PFSK-1 (cell line): ENCODE data around the gene C3orf20.

Experiments
- FOXP2 ChIP-seq: optimal IDR thresholded peaks from 2 replicates; pipeline ENCODE3; 2011; ENCODE audit warnings: borderline replicate concordance, control low read depth, inconsistent platforms; ENCODE audit not compliant: insufficient read depth; ENCODE audit errors: extremely low read length, extremely low read depth
- POLR2AphosphoS5 ChIP-seq: IDR thresholded peaks from 2 replicates; pipeline ENCODE4 v1.6.1; 2012; ENCODE audit warnings: low read depth, mild to moderate bottlenecking, control low read depth, low read length, moderate library complexity
- REST ChIP-seq, 2 experiments: IDR thresholded peaks; 2 replicates each; pipeline versions ENCODE4 v1.6.1 to v1.8.0; 2011 to 2012; ENCODE audit warnings: low read depth in 2 of 2, low read length in 2 of 2, control low read depth in 1 of 2, inconsistent platforms in 1 of 2, mild to moderate bottlenecking in 1 of 2, moderate library complexity in 1 of 2; ENCODE audit not compliant: insufficient read depth in 1 of 2
- SIN3A ChIP-seq: IDR thresholded peaks from 2 replicates; pipeline ENCODE4 v1.6.1; 2012; ENCODE audit warnings: mild to moderate bottlenecking, low read length, moderate library complexity, borderline replicate concordance; ENCODE audit not compliant: insufficient read depth
- TAF1 ChIP-seq: IDR thresholded peaks from 2 replicates; pipeline ENCODE4 v1.6.1; 2012; ENCODE audit warnings: low read length, control low read depth, borderline replicate concordance; ENCODE audit not compliant: insufficient read depth

C3orf20 gene

DNA sequence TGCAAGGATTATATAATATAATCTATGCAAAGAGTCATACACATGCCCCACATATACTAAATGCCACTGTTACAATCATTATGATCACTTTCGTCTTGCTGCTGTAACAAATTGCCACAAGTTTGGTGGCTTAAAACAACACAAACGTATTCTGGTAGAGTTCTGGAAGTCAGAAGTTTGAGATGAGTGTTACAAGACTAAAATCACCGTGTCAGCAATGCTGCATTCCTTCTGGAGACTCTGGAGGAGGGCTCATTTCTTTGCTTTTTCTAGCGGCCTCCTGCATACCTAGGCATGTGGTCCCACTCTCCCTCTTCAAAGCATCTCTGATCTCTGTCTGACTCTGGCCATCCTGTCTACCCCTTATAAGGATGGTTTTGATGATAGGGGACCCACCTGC lies 24.7 kb upstream of the C3orf20 start:
- TF ChIP-seq FOXP2, result no peak
- no peak for TF ChIP-seq REST (IDR thresholded peaks at IDR 0.05; ENCODE audit: insufficient read depth in 1 of 2, low read depth in 2 of 2, low read length in 2 of 2)
- TF ChIP-seq SIN3A, result no peak
- no peak for TF ChIP-seq POLR2AphosphoS5
- TF ChIP-seq TAF1, result no peak

DNA sequence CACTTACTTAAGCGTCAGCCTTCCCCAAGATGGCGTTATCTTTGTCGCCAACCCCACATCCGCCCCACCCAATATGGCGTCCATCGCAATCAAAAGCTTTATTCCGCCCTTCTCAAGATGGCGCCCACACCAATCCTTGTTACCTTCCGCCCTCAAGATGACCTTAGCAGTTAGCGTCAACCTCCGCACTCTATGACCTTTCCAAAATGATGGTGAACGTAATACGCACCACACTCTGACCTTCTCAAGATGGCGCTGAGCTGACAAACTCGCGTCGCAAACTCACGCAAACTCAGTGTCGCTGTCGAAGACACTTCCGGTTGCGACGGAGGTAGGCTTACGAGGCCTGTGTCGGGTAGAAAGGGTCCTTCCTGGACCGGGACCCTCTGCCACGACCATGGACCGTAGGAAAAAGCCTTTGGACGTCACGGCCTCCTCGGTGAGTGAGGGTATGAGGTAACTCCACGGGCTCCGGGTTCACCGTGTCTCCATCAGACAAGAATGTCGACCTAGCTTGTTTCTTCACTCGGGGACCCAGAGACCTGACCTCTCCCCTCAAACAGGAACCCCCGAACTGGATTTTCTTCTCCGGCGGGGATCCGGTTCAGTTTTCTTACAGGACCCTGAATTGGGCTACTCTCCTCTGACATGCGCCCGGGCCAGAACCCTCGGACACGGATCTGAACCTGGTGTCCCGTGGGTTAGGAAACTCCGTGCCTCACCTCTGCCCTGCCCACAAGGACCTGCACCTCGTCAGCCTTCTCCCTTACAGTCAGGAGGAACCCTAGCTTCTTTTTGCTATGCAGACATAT lies 23.3 kb upstream of the C3orf20 start, which contains the start of gene CCDC174:
Gene CCDC174, plus strand, starts transcription at position 323 of the 812 bp plus-strand sequence. Its CDS starts 75 bp downstream, at position 398.
- peak; percentile 93; the same call in 1 of the 2 replicates for TF ChIP-seq TAF1
- peak; percentile 89 for TF ChIP-seq POLR2AphosphoS5
- TF ChIP-seq REST (IDR thresholded peaks at IDR 0.05; ENCODE audit: insufficient read depth in 1 of 2, low read depth in 2 of 2, low read length in 2 of 2), result peak in 1 of 2 experiments; percentile 45; a peak in 1 of 4 replicates
- peak; percentile 39 for TF ChIP-seq FOXP2
- no peak for TF ChIP-seq SIN3A

GRCh38 chr3:14657579-14657978 lies 17.4 kb upstream of the C3orf20 start:
- TF ChIP-seq FOXP2, result no peak
- TF ChIP-seq POLR2AphosphoS5, result no peak
- TF ChIP-seq TAF1, result no peak
- TF ChIP-seq REST (IDR thresholded peaks at IDR 0.05; ENCODE audit: insufficient read depth in 1 of 2, low read depth in 2 of 2, low read length in 2 of 2), result no peak

DNA sequence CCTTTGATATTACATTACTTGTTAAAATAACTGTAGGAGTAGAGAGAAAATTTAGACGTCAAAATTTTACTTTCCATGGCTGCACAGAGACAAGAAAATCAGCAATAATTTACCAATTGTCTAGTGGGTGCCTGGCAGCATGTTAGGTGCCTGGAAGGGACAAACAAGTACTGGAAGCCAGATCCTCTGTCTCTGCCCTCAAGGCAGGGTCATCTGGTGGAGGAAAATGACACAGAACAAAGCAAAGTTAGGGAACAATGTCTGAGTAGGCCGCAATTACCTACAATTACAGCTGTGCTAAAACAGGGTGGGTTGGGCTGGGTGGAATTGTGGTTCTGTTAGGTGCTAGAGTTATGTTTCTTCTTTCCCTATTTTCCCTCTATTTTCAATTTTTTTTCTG lies 16.0 kb upstream of the C3orf20 start:
- TF ChIP-seq REST (IDR thresholded peaks at IDR 0.05; ENCODE audit: insufficient read depth in 1 of 2, low read depth in 2 of 2, low read length in 2 of 2), result no peak
- TF ChIP-seq SIN3A, result no peak
- TF ChIP-seq POLR2AphosphoS5, result no peak
- TF ChIP-seq TAF1, result no peak
- TF ChIP-seq FOXP2, result no peak

DNA sequence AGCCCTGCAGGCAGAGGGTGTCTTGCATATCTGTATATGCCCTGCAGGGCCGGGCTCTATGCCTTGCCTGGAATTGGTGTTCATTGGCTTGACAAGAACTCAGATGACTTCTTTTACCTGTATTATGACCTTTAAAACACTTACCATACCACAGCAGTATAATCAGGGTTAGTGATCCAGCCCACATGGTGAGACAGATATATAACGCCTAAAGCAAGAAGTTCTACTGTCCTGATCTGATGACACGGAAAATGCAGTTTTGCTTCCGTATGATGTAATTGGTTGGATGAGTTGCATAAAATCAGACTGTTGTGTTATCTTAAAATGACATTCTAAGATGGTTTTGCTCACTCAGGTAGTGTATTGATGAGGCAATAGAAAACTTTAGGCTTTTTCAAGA lies 14.0 kb upstream of the C3orf20 start:
- TF ChIP-seq POLR2AphosphoS5, result no peak
- TF ChIP-seq REST (IDR thresholded peaks at IDR 0.05; ENCODE audit: insufficient read depth in 1 of 2, low read depth in 2 of 2, low read length in 2 of 2), result no peak
- TF ChIP-seq TAF1, result no peak
- TF ChIP-seq SIN3A, result no peak
- TF ChIP-seq FOXP2, result no peak
